HUES64 (cell line): ENCODE measurements around the gene KATNAL1.

Experiments
- H3K27ac ChIP-seq: 2 replicates; pipeline ENCODE4 v1.7.0; 2013; ENCODE audit warnings: low read depth, low read length, inconsistent platforms
- H3K27me3 ChIP-seq: 2 replicates; pipeline ENCODE4 v1.6.1; 2013; ENCODE audit warnings: mild to moderate bottlenecking, low read length; ENCODE audit not compliant: insufficient read depth
- H3K36me3 ChIP-seq: 2 replicates; pipeline ENCODE4 v1.6.1; 2013; ENCODE audit warnings: mild to moderate bottlenecking, low read length; ENCODE audit not compliant: insufficient read depth
- H3K4me1 ChIP-seq: 2 replicates; pipeline ENCODE4 v1.6.1; 2013; ENCODE audit warnings: mild to moderate bottlenecking, low read length, moderate library complexity; ENCODE audit not compliant: insufficient read depth
- H3K4me3 ChIP-seq: 2 replicates; pipeline ENCODE4 v1.5.1; 2013; ENCODE audit warnings: mild to moderate bottlenecking, low read length, moderate library complexity
- H3K9ac ChIP-seq: 2 replicates; pipeline ENCODE4 v1.6.1; 2013; ENCODE audit warnings: mild to moderate bottlenecking, low read depth, low read length
- H3K9me3 ChIP-seq: 2 replicates; pipeline ENCODE4 v1.6.1; 2013; ENCODE audit warnings: low read depth, low read length; ENCODE audit not compliant: insufficient read depth
- WGBS: fragments of 150-250, 120-280 bp; methylation state at CpG from one replicate; pipeline ENCODE4 v1.1.7; 2013; ENCODE audit warnings: missing lambda C conversion rate; 5-methylcytosine and 5-hydroxymethylcytosine counted together

KATNAL1 gene

GRCh38 chr13:30341815-30342570, 34.6 kb upstream of the KATNAL1 start:
- Histone ChIP-seq H3K36me3 (no peaks in the 10 kb centered on the region), H3K9ac (no peak overlapping the region), H3K9me3 (no peaks in the 10 kb centered on the region)

GRCh38 chr13:30340331-30341250, 33.2 kb upstream of the KATNAL1 start:
- Histone ChIP-seq H3K27me3 (no peaks in the 10 kb centered on the region), H3K4me3 (no peak overlapping the region), H3K9ac (no peak overlapping the region), H3K4me1 (peaks cover 17% of the 10 kb centered on the region), H3K27ac (no peak overlapping the region), H3K36me3 (no peaks in the 10 kb centered on the region), H3K9me3 (no peaks in the 10 kb centered on the region)
- WGBS = 83% methylated on average over 6 of the region's 10 CpGs

More at GRCh38 chr13:30341815-30342570, 34.6 kb upstream of the KATNAL1 start:
- Histone ChIP-seq H3K27me3 (no peaks in the 10 kb centered on the region), H3K4me3 (no peak overlapping the region), H3K27ac (no peak overlapping the region), H3K4me1 (peaks cover 11% of the 10 kb centered on the region)
- WGBS = 91% methylated on average over 9 of the region's 9 CpGs

- no peaks in the 10 kb centered on the region for H3K27me3 ChIP-seq
- H3K4me3 ChIP-seq = no peak overlapping the region
- H3K27ac ChIP-seq = no peak overlapping the region
- no peaks in the 10 kb centered on the region for H3K9me3 ChIP-seq
- no peaks in the 10 kb centered on the region for H3K36me3 ChIP-seq
- 93% methylated on average over 12 of the region's 12 CpGs for WGBS
- no peak overlapping the region for H3K9ac ChIP-seq
- peaks cover 17% of the 10 kb centered on the region for H3K4me1 ChIP-seq
Measured at GRCh38 chr13:30339738-30340330, 32.5 kb upstream of the KATNAL1 start.

- Histone ChIP-seq H3K27me3 (no peaks in the 10 kb centered on the region), H3K9ac (no peak overlapping the region), H3K4me3 (no peak overlapping the region), H3K4me1 (peaks cover 17% of the 10 kb centered on the region), H3K9me3 (no peaks in the 10 kb centered on the region), H3K36me3 (no peaks in the 10 kb centered on the region), H3K27ac (no peak overlapping the region)
- 92% methylated on average over 3 of the region's 3 CpGs for WGBS
Measured at GRCh38 chr13:30338952-30339351, 31.6 kb upstream of the KATNAL1 start.

GRCh38 chr13:30338331-30338851, 31.0 kb upstream of the KATNAL1 start:
- Histone ChIP-seq H3K4me3 (no peak overlapping the region), H3K9ac (no peak overlapping the region), H3K27ac (no peak overlapping the region), H3K27me3 (no peaks in the 10 kb centered on the region), H3K36me3 (no peaks in the 10 kb centered on the region), H3K4me1 (peaks cover 17% of the 10 kb centered on the region), H3K9me3 (no peaks in the 10 kb centered on the region)
- 92% methylated on average over 6 of the region's 6 CpGs for WGBS

GRCh38 chr13:30337061-30337610, 29.8 kb upstream of the KATNAL1 start:
- H3K9ac ChIP-seq = no peak overlapping the region
- H3K27ac ChIP-seq = no peak overlapping the region
- no peaks in the 10 kb centered on the region for H3K27me3 ChIP-seq
- peaks cover 17% of the 10 kb centered on the region for H3K4me1 ChIP-seq
- no peak overlapping the region for H3K4me3 ChIP-seq
- no peaks in the 10 kb centered on the region for H3K36me3 ChIP-seq
- WGBS = 76% methylated on average over 5 of the region's 6 CpGs
- H3K9me3 ChIP-seq = no peaks in the 10 kb centered on the region

GRCh38 chr13:30334663-30335386, 27.5 kb upstream of the KATNAL1 start:
- Histone ChIP-seq H3K27ac (no peak overlapping the region), H3K9me3 (no peaks in the 10 kb centered on the region), H3K36me3 (no peaks in the 10 kb centered on the region), H3K4me3 (no peak overlapping the region), H3K9ac (no peak overlapping the region), H3K27me3 (no peaks in the 10 kb centered on the region), H3K4me1 (peaks cover 12% of the 10 kb centered on the region)
- 93% methylated on average over 13 of the region's 13 CpGs for WGBS

GRCh38 chr13:30333616-30334015, 26.3 kb upstream of the KATNAL1 start:
- no peaks in the 10 kb centered on the region for H3K27me3 ChIP-seq
- peaks cover 12% of the 10 kb centered on the region for H3K4me1 ChIP-seq
- WGBS = 97% methylated on average over 3 of the region's 3 CpGs
- H3K9ac ChIP-seq = no peak overlapping the region
- no peak overlapping the region for H3K4me3 ChIP-seq
- no peaks in the 10 kb centered on the region for H3K9me3 ChIP-seq
- H3K36me3 ChIP-seq = no peaks in the 10 kb centered on the region
- H3K27ac ChIP-seq = no peak overlapping the region

GRCh38 chr13:30332456-30333143, 25.2 kb upstream of the KATNAL1 start:
- 91% methylated on average over 4 of the region's 4 CpGs for WGBS
- no peak overlapping the region for H3K9ac ChIP-seq
- H3K4me3 ChIP-seq = no peak overlapping the region
- H3K27me3 ChIP-seq = no peaks in the 10 kb centered on the region
- no peaks in the 10 kb centered on the region for H3K9me3 ChIP-seq
- no peaks in the 10 kb centered on the region for H3K36me3 ChIP-seq
- H3K4me1 ChIP-seq = peaks cover 12% of the 10 kb centered on the region
- no peak overlapping the region for H3K27ac ChIP-seq

GRCh38 chr13:30331331-30331771, 24.0 kb upstream of the KATNAL1 start:
- Histone ChIP-seq H3K9me3 (no peaks in the 10 kb centered on the region), H3K36me3 (no peaks in the 10 kb centered on the region), H3K4me3 (no peak overlapping the region), H3K27me3 (no peaks in the 10 kb centered on the region), H3K9ac (no peak overlapping the region), H3K27ac (no peak overlapping the region), H3K4me1 (no peaks in the 10 kb centered on the region)
- 88% methylated on average over 5 of the region's 5 CpGs for WGBS
